Gastroesophageal sphincter (tissue), 4 donors: ENCODE data around the gene HADHB. TPM values are rescaled to one million over a fixed set of nuclear protein-coding genes. Genes with fewer than 3 reads are reported as not detected.

ENCODE experiments used
- ATAC-seq: fragments of 150-250 bp; one replicate; pipeline ENCODE4 v1.9.1; 2016; ENCODE audit warnings: mild to moderate bottlenecking, moderate library complexity
- H3K27ac ChIP-seq, 4 donors: fragments of 200-600 bp; sonication (generic) in 3 of 4; 1 replicate in 3 of 4; 2 replicates in 1 of 4; pipeline ENCODE4 v1.5.1; 2016 to 2019
- H3K27me3 ChIP-seq: fragments of 200-600 bp; sonication (generic); one replicate; pipeline ENCODE4 v1.5.1; 2019
- H3K36me3 ChIP-seq, 2 donors: fragments of 200-600 bp; sonication (generic); one replicate each; pipeline ENCODE4 v1.5.1; 2019; ENCODE audit warnings: control low read depth in 1 of 2
- H3K4me1 ChIP-seq, 3 donors: fragments of 200-600 bp; sonication (generic); 1 replicate in 2 of 3; 2 replicates in 1 of 3; pipeline ENCODE4 v1.5.1; 2016 to 2019; ENCODE audit warnings: control low read depth in 2 of 3
- H3K4me3 ChIP-seq, 2 donors: fragments of 200-600 bp; sonication (generic); one replicate each; pipeline ENCODE4 v1.5.1; 2019; ENCODE audit warnings: mild to moderate bottlenecking in 1 of 2, moderate library complexity in 1 of 2
- H3K9me3 ChIP-seq, 3 donors: fragments of 200-600 bp; sonication (generic); one replicate each; pipeline ENCODE4 v1.5.1; 2017 to 2019; ENCODE audit warnings: control low read depth in 2 of 3
- EP300 ChIP-seq: sonication (generic); formaldehyde crosslinking; IDR thresholded peaks from one replicate; pipeline ENCODE4 v1.6.1; 2017; ENCODE audit warnings: antibody characterized with exemption, mild to moderate bottlenecking
- POLR2A ChIP-seq, 2 donors: fragments of 450-650 bp; IDR thresholded peaks; one replicate each; pipeline ENCODE4 v1.6.1; 2017; ENCODE audit warnings: antibody characterized with exemption in 2 of 2, mild to moderate bottlenecking in 2 of 2, moderate library complexity in 1 of 2
- POLR2AphosphoS5 ChIP-seq: sonication (generic); formaldehyde crosslinking; IDR thresholded peaks from one replicate; pipeline ENCODE4 v1.6.1; 2017; ENCODE audit warnings: antibody characterized with exemption
- WGBS, 2 donors: methylation state at CpG; one replicate each; pipeline ENCODE4 v1.1.5; 2018; ENCODE audit warnings: low coverage in 1 of 2; 5-methylcytosine and 5-hydroxymethylcytosine counted together
- total RNA-seq, 4 donors: library from RNA; depleted of rRNA; stranded (reverse); fragments of >200 nt; gene quantifications; one replicate each; pipeline ENCODE4 v1.1.0, GENCODE V29; 2016
- TF ChIP-seq, protein P1 (sequence below), 4 experiments: fragments of 200-600 bp in 2 of 4; fragments of 450-650 bp in 2 of 4; sonication (generic) in 1 of 4; IDR thresholded peaks; one replicate each; pipeline ENCODE4 v1.5.1; 2017 to 2019; ENCODE audit warnings: antibody characterized with exemption in 4 of 4, mild to moderate bottlenecking in 2 of 4, moderate library complexity in 2 of 4

HADHB gene
- 100 to 1,000 TPM; 127 to 358 (median 218) TPM for total RNA-seq

DNA sequence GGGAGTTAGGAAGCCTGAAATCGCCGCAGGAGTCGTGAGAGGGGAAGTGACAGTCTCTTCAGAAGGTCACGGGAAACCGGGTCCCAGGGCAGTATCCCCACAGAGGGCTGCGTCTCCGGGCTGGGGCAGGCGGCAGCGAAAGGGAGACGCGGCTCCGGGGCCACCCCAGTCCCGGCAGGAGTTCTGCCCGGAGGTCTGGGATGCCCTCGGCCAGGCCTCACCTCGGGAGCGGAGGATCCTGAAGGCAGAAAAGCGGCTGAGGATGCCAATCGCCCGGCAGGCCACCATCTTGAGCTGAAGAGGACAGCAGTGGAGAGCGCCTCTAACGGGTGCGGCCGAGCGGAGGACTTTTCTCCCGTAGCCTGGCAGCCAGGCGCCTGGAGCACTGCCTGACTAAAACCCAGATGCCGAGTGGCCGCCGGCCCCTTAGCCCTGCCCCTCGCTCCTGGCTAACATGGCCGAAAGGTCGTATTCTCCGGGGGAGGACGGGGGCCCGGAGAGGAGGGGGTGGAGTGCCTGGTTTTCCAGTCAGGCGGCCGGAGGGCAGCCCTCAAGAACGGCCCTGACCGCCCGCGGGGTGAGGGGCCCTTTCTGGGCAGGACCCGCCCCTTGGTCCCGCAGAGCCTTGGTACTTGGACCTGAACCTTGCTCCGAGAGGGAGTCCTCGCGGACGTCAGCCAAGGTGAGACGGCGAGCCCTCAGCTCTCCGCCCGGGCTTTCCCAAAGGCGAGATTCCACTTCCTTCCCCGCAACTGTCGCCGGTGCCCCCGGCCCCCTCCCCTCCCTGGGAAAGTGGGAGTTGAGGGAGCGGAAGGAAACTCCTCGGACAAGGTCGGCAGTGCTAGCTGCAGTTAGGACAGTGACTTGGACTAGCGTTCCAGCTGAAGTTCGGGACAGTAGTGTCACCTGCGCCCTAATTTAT lies at the start of gene HADHB, which contains the start of gene HADHA:
Gene HADHB, plus strand, starts transcription at position 631 of the 922 bp plus-strand sequence. CDS start 9,316 bp downstream, outside the sequence.
Gene HADHA, minus strand, starts transcription at position 324 of the 922 bp plus-strand sequence. Its CDS starts 36 bp downstream, at position 288.
- Histone ChIP-seq H3K36me3 (no peaks in the 10 kb centered on the region), H3K27ac (peak within 1 kb of the TSS; percentile 89 to 99 (median 96)), H3K4me3 (peak within 1 kb of the TSS; percentile 65 to 93), H3K4me1 (peaks cover 0 to 83% (median 28%) of the 10 kb centered on the region in 3 donors), H3K9me3 (no peaks in the 10 kb centered on the region), H3K27me3 (no peaks in the 10 kb centered on the region)
- WGBS, 2 donors = 0 to 3% methylated on average over 5 to 15 of the region's 63 CpGs
- ATAC-seq = peak; percentile 96
- TF ChIP-seq POLR2A (IDR thresholded peaks at IDR 0.05) (peak; percentile 31 to 69), POLR2AphosphoS5 (peak; percentile 85), EP300 (no peak)
- TF ChIP-seq, protein P1, sequence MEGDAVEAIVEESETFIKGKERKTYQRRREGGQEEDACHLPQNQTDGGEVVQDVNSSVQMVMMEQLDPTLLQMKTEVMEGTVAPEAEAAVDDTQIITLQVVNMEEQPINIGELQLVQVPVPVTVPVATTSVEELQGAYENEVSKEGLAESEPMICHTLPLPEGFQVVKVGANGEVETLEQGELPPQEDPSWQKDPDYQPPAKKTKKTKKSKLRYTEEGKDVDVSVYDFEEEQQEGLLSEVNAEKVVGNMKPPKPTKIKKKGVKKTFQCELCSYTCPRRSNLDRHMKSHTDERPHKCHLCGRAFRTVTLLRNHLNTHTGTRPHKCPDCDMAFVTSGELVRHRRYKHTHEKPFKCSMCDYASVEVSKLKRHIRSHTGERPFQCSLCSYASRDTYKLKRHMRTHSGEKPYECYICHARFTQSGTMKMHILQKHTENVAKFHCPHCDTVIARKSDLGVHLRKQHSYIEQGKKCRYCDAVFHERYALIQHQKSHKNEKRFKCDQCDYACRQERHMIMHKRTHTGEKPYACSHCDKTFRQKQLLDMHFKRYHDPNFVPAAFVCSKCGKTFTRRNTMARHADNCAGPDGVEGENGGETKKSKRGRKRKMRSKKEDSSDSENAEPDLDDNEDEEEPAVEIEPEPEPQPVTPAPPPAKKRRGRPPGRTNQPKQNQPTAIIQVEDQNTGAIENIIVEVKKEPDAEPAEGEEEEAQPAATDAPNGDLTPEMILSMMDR (IDR thresholded peaks at IDR 0.05) = peak in 3 of 4 experiments; percentile 46 to 58 (median 52)

DNA sequence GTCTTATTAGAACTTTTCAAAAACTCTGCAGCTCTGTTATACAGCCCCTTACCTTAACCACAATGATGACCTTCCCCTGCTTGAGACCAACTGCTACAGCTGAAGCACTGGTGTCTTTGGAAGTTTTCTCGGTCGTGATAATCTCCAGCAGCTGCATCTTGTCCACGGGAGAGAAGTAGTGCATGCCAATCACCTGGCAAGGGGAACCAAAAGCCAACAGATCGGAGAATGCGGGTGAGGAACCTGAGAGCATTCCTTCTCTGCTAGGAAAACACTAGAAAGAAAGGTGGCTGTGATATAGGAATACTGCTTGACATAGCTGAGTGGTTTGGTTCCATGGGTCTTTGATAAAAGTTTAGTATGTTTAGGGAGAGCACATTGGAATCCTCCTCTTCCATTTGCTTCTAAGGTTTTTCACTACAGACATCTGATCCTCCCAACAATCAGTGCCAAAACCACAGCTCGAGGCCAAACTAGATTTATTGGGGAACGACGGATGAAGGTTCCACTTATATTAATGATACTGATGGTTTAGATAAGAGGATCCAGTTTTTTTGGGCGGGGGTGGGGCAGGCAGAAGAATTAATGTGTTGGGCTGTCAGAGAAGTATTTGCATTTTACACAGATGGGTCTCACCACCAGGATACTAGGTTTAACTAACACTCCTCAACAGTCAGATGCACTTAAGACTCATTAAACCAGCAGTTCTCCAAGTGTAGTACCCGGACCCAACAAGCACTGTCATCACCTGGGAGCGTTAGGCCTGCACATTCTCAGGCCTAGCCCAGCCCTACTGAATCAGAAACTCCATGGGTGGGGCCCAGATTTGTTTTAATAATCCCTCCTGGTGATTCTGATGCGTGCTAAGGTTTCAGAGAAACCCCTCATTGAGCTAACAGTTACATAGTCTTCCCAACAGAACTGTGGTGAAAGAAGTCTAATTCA lies 49.4 kb upstream of the HADHB start:
- Histone ChIP-seq H3K4me3 (no peak overlapping the region), H3K4me1 (peaks cover 0 to 2% (median 0%) of the 10 kb centered on the region in 3 donors), H3K27me3 (no peaks in the 10 kb centered on the region), H3K27ac (no peak overlapping the region), H3K36me3 (peaks cover 4 to 100% of the 10 kb centered on the region in 2 donors), H3K9me3 (no peaks in the 10 kb centered on the region)
- 60 to 67% methylated on average over 6 to 11 of the region's 12 CpGs for WGBS, 2 donors
- ATAC-seq = no peak
- TF ChIP-seq, protein P1 (IDR thresholded peaks at IDR 0.05) = no peak
- TF ChIP-seq POLR2A (IDR thresholded peaks at IDR 0.05) (no peak), EP300 (no peak), POLR2AphosphoS5 (no peak)

DNA sequence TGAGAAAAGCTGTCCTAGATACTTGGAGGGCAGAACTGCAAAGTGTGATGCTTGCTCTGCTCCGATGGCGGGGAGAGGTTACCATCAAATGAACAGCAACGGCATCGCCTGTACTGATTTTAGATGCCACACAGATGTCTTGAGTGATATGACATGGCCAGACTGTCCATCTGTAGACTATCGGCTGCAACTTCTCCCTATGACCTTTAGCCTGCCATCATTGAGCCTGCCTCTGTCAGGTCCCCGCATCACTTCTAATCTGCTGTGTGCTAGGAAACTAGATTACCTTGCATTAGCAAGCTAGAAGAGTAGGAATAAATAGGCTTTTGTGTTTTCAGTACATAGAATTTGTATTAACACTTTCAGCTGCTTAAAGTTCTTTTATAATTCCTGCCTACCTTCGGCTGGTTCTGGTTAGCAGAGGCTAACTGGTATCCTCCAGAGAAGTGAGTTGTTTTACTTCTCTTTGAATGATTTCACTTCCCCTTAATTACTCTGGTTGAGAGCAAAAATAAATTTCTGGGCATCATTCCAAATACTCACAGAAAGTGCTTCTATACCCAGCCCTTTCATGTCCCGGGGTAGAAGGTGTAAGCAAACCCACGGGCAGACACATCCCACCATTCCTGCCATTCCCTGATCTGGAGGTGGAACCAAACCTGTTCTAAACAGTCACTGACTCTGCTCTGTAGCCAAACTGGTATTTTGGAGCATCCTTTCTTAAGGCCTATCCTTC lies 47.9 kb upstream of the HADHB start:
- Histone ChIP-seq H3K4me1 (no peaks in the 10 kb centered on the region), H3K27me3 (no peaks in the 10 kb centered on the region), H3K36me3 (peaks cover 7 to 100% of the 10 kb centered on the region in 2 donors), H3K9me3 (no peaks in the 10 kb centered on the region), H3K27ac (no peak overlapping the region), H3K4me3 (no peak overlapping the region)
- TF ChIP-seq, protein P1 (IDR thresholded peaks at IDR 0.05) = no peak
- TF ChIP-seq EP300 = no peak
- no peak for TF ChIP-seq POLR2A (IDR thresholded peaks at IDR 0.05)
- no peak for TF ChIP-seq POLR2AphosphoS5
- WGBS, 2 donors = 77 to 84% methylated on average over 8 to 9 of the region's 9 CpGs
- no peak for ATAC-seq

DNA sequence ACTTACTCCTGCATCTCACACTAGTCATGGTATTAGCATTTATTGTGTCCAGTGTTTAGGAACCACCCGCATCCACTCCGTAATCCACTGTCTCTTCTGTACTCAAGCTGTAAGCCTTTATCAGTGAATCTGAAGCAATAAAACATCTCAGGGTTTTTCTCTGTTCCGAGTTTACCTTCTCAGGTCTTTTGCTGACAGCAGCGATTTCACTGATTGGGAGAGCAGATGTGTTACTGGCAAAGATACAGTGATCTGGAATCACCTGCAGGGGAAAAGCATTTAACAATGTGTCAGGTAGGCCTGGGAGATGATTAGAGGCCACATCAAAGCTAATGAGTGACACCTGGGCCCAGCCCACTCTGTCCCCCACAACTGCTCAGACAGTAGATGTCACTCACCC lies 47.2 kb upstream of the HADHB start:
- 80 to 86% methylated on average over 3 of the region's 4 CpGs for WGBS, 2 donors
- no peaks in the 10 kb centered on the region for H3K9me3 ChIP-seq
- H3K27ac ChIP-seq = no peak overlapping the region
- TF ChIP-seq POLR2A (IDR thresholded peaks at IDR 0.05) (no peak), POLR2AphosphoS5 (no peak), EP300 (no peak)
- TF ChIP-seq, protein P1 (IDR thresholded peaks at IDR 0.05) = no peak
- no peaks in the 10 kb centered on the region for H3K4me1 ChIP-seq
- peaks cover 13 to 100% of the 10 kb centered on the region in 2 donors for H3K36me3 ChIP-seq
- H3K27me3 ChIP-seq = no peaks in the 10 kb centered on the region
- no peak for ATAC-seq
- no peak overlapping the region for H3K4me3 ChIP-seq
